OCI-LY7 (cell line): ENCODE measurements around the gene CCDC33. TPM values are rescaled to one million over a fixed set of nuclear protein-coding genes. Genes with fewer than 3 reads are reported as not detected.

Experiments
- BruUV-seq: library from RNA; stranded (reverse); fragments of 400-500 nt; replicated peaks from 2 replicates; lab custom pipeline; 2021; lab: Mats Ljungman, UMichigan
- CTCF ChIA-PET: fragments of 300-600 bp; sonication (Branson Sonifier 250); formaldehyde crosslinking; loops from one replicate; lab custom pipeline; 2022; ENCODE audit warnings: antibody characterized with exemption; ENCODE audit not compliant: unreplicated experiment; lab: Charles Lee
- POLR2A ChIA-PET: fragments of 300-600 bp; sonication (Branson Sonifier 250); formaldehyde crosslinking; loops from one replicate; lab custom pipeline; 2022; ENCODE audit warnings: antibody characterized with exemption; lab: Charles Lee
- DNase-seq: peaks from one replicate; pipeline ENCODE4 v3.0.0-alpha.2; 2015; ENCODE audit warnings: low spot score
- H2AFZ ChIP-seq: fragments of 200-600 bp; sonication (generic), shearing (Covaris generic); 2 replicates; pipeline ENCODE4 v1.6.1; 2014; ENCODE audit warnings: mild to moderate bottlenecking, antibody characterized with exemption, low read length, moderate library complexity
- H3K27ac ChIP-seq: fragments of 200-600 bp; sonication (generic); 2 replicates; pipeline ENCODE4 v1.5.1; 2014; ENCODE audit warnings: mixed run types, low read depth, mild to moderate bottlenecking, moderate library complexity, low read length, inconsistent platforms; ENCODE audit not compliant: poor library complexity, severe bottlenecking
- H3K36me3 ChIP-seq: fragments of 200-600 bp; sonication (generic); 2 replicates; pipeline ENCODE4 v1.6.1; 2014; ENCODE audit warnings: mild to moderate bottlenecking, antibody characterized with exemption, low read length, moderate library complexity, mixed read lengths; ENCODE audit not compliant: insufficient read depth
- H3K4me1 ChIP-seq: fragments of 200-600 bp; sonication (generic); 2 replicates; pipeline ENCODE4 v1.5.1; 2014; ENCODE audit warnings: mild to moderate bottlenecking, low read length; ENCODE audit not compliant: insufficient read depth, poor library complexity, severe bottlenecking
- H3K4me2 ChIP-seq: fragments of 200-600 bp; sonication (generic); 2 replicates; pipeline ENCODE4 v1.6.1; 2014; ENCODE audit warnings: mild to moderate bottlenecking, low read length
- H3K4me3 ChIP-seq: fragments of 200-600 bp; sonication (generic); 2 replicates; pipeline ENCODE4 v1.5.1; 2014; ENCODE audit warnings: mild to moderate bottlenecking, low read depth, low read length; ENCODE audit not compliant: poor library complexity, severe bottlenecking
- H3K79me2 ChIP-seq: fragments of 200-600 bp; sonication (generic); 2 replicates; pipeline ENCODE4 v1.6.1; 2016; ENCODE audit warnings: low read depth, mild to moderate bottlenecking, low read length, moderate library complexity, mixed read lengths; ENCODE audit not compliant: insufficient read depth
- H3K9me2 ChIP-seq: fragments of 200-600 bp; sonication (generic); 2 replicates; pipeline ENCODE4 v1.6.1; 2016; ENCODE audit warnings: mild to moderate bottlenecking, low read length, mixed read lengths; ENCODE audit not compliant: insufficient read depth
- H3K9me3 ChIP-seq: fragments of 200-600 bp; sonication (generic); 2 replicates; pipeline ENCODE4 v1.6.1; 2014; ENCODE audit warnings: mild to moderate bottlenecking, mixed run types, low read length, mixed read lengths
- H4K20me1 ChIP-seq: fragments of 200-600 bp; sonication (generic); 2 replicates; pipeline ENCODE4 v1.6.1; 2014; ENCODE audit warnings: mild to moderate bottlenecking, antibody characterized with exemption, low read length, moderate library complexity, mixed read lengths; ENCODE audit not compliant: insufficient read depth
- CTCF ChIP-seq: fragments of 200-600 bp; sonication (generic); conservative IDR thresholded peaks from 2 replicates; pipeline ENCODE4 v1.5.1; 2014; ENCODE audit warnings: mild to moderate bottlenecking, antibody characterized with exemption, low read length, moderate library complexity, mixed read lengths
- EZH2phosphoT487 ChIP-seq: fragments of 200-600 bp; sonication (generic); IDR thresholded peaks from 2 replicates; pipeline ENCODE4 v1.6.1; 2018; ENCODE audit warnings: low read depth, borderline replicate concordance, mild to moderate bottlenecking, mixed run types, antibody characterized with exemption, low read length, moderate library complexity, mixed read lengths
- intact Hi-C: fragments of 100-400 bp; cut with micrococcal nuclease; formaldehyde crosslinking; loops from one replicate; pipeline ENCODE4 v1.10.0; 2022; ENCODE audit not compliant: unreplicated experiment
- total RNA-seq, 2 experiments: library from RNA; depleted of rRNA in 1 of 2; stranded (reverse); fragments of >200 nt in 1 of 2; shearing (Covaris generic) in 1 of 2; gene quantifications; 2 replicates each; pipeline ENCODE4 v1.2.3, GENCODE V29; 2014 to 2022

Gene CCDC33
- total RNA-seq, 2 experiments from 2014 or later, result not detected

GRCh38 chr15:74312445-74313007, 76.4 kb downstream of the CCDC33 start:
- Histone ChIP-seq H3K9me2 (no peaks in the 10 kb centered on the region), H3K9me3 (no peaks in the 10 kb centered on the region), H4K20me1 (no peaks in the 10 kb centered on the region), H3K4me3 (no peak overlapping the region), H2AFZ (no peak overlapping the region), H3K36me3 (no peaks in the 10 kb centered on the region), H3K79me2 (no peaks in the 10 kb centered on the region), H3K27ac (no peak overlapping the region), H3K4me2 (no peak overlapping the region), H3K4me1 (peaks cover 11% of the 10 kb centered on the region)
- BruUV-seq, result no TSS peak
- ChIA-PET CTCF (no interaction called here), POLR2A (no interaction called here)
- intact Hi-C loops, result no loop called here
- TF ChIP-seq EZH2phosphoT487, result no peak
- no peak for TF ChIP-seq CTCF
- no peak for DNase-seq

GRCh38 chr15:74313889-74314288, 77.8 kb downstream of the CCDC33 start:
- CTCF ChIA-PET, result no interaction called here
- BruUV-seq, result no TSS peak
- intact Hi-C loops, result no loop called here
- Histone ChIP-seq H3K4me2 (no peak overlapping the region), H3K27ac (no peak overlapping the region), H4K20me1 (no peaks in the 10 kb centered on the region), H3K4me3 (no peak overlapping the region), H2AFZ (no peak overlapping the region), H3K4me1 (peaks cover 11% of the 10 kb centered on the region), H3K9me3 (no peaks in the 10 kb centered on the region), H3K79me2 (no peaks in the 10 kb centered on the region), H3K36me3 (no peaks in the 10 kb centered on the region), H3K9me2 (no peaks in the 10 kb centered on the region)
- TF ChIP-seq EZH2phosphoT487, result no peak
- no peak for TF ChIP-seq CTCF
- no peak for DNase-seq
- POLR2A ChIA-PET, result no interaction called here

- no peaks in the 10 kb centered on the region for H3K9me3 ChIP-seq
- peaks cover 11% of the 10 kb centered on the region for H3K4me1 ChIP-seq
- intact Hi-C loops, result no loop called here
- peak overlapping the region; percentile 44; the same call in 1 of the 2 replicates for H2AFZ ChIP-seq
- H3K36me3 ChIP-seq, result no peaks in the 10 kb centered on the region
- H3K9me2 ChIP-seq, result no peaks in the 10 kb centered on the region
- H3K4me3 ChIP-seq, result no peak overlapping the region
- no peak overlapping the region for H3K27ac ChIP-seq
- no TSS peak for BruUV-seq
- CTCF ChIA-PET, result no interaction called here
- H3K79me2 ChIP-seq, result no peaks in the 10 kb centered on the region
- no peak overlapping the region for H3K4me2 ChIP-seq
- no peak for DNase-seq
- no peaks in the 10 kb centered on the region for H4K20me1 ChIP-seq
- TF ChIP-seq CTCF (no peak), EZH2phosphoT487 (no peak)
- POLR2A ChIA-PET, result no interaction called here
Observed at GRCh38 chr15:74314795-74315438, 78.8 kb downstream of the CCDC33 start.
